Right renal pelvis (tissue), 4 donors: Measurements from ENCODE around the gene PDE8B. TPM values are rescaled to one million over a fixed set of nuclear protein-coding genes. Genes with fewer than 3 reads are reported as not detected.

Experiments
- DNase-seq, 4 donors: peaks; one replicate each; pipeline ENCODE4 v3.0.0-alpha.2; 2013; ENCODE audit warnings: low read depth in 4 of 4, low spot score in 3 of 4, missing footprints in 1 of 4
- polyA plus RNA-seq, 4 donors: library from polyadenylated mRNA; unstranded; fragments of 120-200 nt; gene quantifications; one replicate each; pipeline ENCODE4 v1.2.1, GENCODE V29; 2013; ENCODE audit not compliant: insufficient read length in 4 of 4

The PDE8B gene
- polyA plus RNA-seq, 4 donors, result 4.4 to 8.1 (median 6.3) TPM

GRCh38 chr5:77281969-77282336 is 71.5 kb downstream of the PDE8B start:
- DNase-seq, result no peak

GRCh38 chr5:77282337-77283027 is 72.0 kb downstream of the PDE8B start:
- DNase-seq, result no peak

- no peak for DNase-seq
Observed at GRCh38 chr5:77285251-77285841, 74.9 kb downstream of the PDE8B start.

- no peak for DNase-seq
Observed at GRCh38 chr5:77292026-77292757, 81.7 kb downstream of the PDE8B start.

- no peak for DNase-seq
Observed at GRCh38 chr5:77294185-77294584, 83.7 kb downstream of the PDE8B start.

- DNase-seq, result no peak
Observed at GRCh38 chr5:77295863-77296378, 85.4 kb downstream of the PDE8B start.

- no peak for DNase-seq
Observed at GRCh38 chr5:77298146-77298545, 87.7 kb downstream of the PDE8B start.

- DNase-seq, result no peak
Observed at GRCh38 chr5:77300451-77300850, 90.0 kb downstream of the PDE8B start.

- DNase-seq, result no peak
Observed at GRCh38 chr5:77301447-77301883, 91.0 kb downstream of the PDE8B start.

GRCh38 chr5:77302247-77302646 is 91.8 kb downstream of the PDE8B start:
- DNase-seq, result no peak

GRCh38 chr5:77302653-77303052 is 92.2 kb downstream of the PDE8B start:
- no peak for DNase-seq

- DNase-seq, result no peak
Observed at GRCh38 chr5:77304388-77304787, 93.9 kb downstream of the PDE8B start.

- no peak for DNase-seq
Observed at GRCh38 chr5:77305222-77305846, 94.9 kb downstream of the PDE8B start.

GRCh38 chr5:77305956-77306355 is 95.5 kb downstream of the PDE8B start:
- DNase-seq, result no peak

- no peak for DNase-seq
Observed at GRCh38 chr5:77306531-77306930, 96.1 kb downstream of the PDE8B start.

GRCh38 chr5:77308154-77308960 is 97.9 kb downstream of the PDE8B start:
- no peak for DNase-seq

GRCh38 chr5:77309140-77309539 is 98.7 kb downstream of the PDE8B start:
- DNase-seq, result no peak

GRCh38 chr5:77310494-77311213 is 100.2 kb downstream of the PDE8B start:
- DNase-seq, result no peak

GRCh38 chr5:77311214-77311571 is 100.7 kb downstream of the PDE8B start:
- no peak for DNase-seq

- DNase-seq, result no peak
Observed at GRCh38 chr5:77312413-77312812, 101.9 kb downstream of the PDE8B start.
